Measurements from ENCODE around the gene ELP4.

The ELP4 gene

GRCh38 chr11:31509429-31510345 is at the start of gene ELP4, which contains the start of gene IMMP1L:
TSS of gene ELP4 (plus strand) at chr11:31509767. CDS start at chr11:31509785, 18 bp downstream.
TSS of gene IMMP1L (minus strand) at chr11:31509622. CDS start at chr11:31463276, 46,346 bp downstream.
- Histone ChIP-seq H3K4me2 (peak within 1 kb of the TSS; percentile 96), H3K27me3 (ENCODE audit: insufficient read depth, low read depth) (no peaks in the 10 kb centered on the region), H2AFZ (ENCODE audit: low read depth) (peak within 1 kb of the TSS; percentile 93), H3K79me2 (ENCODE audit: insufficient read depth, low read depth) (peaks cover 29% of the 10 kb centered on the region; the same call in 1 of the 2 replicates), H3K4me3 (IDR thresholded peaks at IDR 0.05; ENCODE audit: insufficient read depth, low read depth, low read length) (peak within 1 kb of the TSS; percentile 63), H4K20me1 (ENCODE audit: insufficient read depth) (no peaks in the 10 kb centered on the region), H3K36me3 (ENCODE audit: insufficient read depth) (no peaks in the 10 kb centered on the region), H3K9ac (peak within 1 kb of the TSS; percentile 89), H3K27ac (peak within 1 kb of the TSS; percentile 72), H3K4me1 (ENCODE audit: low read depth, poor library complexity, severe bottlenecking) (peaks cover 10% of the 10 kb centered on the region)
- TF ChIP-seq, protein P1, sequence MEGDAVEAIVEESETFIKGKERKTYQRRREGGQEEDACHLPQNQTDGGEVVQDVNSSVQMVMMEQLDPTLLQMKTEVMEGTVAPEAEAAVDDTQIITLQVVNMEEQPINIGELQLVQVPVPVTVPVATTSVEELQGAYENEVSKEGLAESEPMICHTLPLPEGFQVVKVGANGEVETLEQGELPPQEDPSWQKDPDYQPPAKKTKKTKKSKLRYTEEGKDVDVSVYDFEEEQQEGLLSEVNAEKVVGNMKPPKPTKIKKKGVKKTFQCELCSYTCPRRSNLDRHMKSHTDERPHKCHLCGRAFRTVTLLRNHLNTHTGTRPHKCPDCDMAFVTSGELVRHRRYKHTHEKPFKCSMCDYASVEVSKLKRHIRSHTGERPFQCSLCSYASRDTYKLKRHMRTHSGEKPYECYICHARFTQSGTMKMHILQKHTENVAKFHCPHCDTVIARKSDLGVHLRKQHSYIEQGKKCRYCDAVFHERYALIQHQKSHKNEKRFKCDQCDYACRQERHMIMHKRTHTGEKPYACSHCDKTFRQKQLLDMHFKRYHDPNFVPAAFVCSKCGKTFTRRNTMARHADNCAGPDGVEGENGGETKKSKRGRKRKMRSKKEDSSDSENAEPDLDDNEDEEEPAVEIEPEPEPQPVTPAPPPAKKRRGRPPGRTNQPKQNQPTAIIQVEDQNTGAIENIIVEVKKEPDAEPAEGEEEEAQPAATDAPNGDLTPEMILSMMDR (conservative IDR thresholded peaks at IDR 0.05; ENCODE audit: low read depth, low read length) = no peak

- H3K4me1 ChIP-seq (ENCODE audit: low read depth, poor library complexity, severe bottlenecking) = no peaks in the 10 kb centered on the region
- no peak overlapping the region for H3K4me2 ChIP-seq
- H4K20me1 ChIP-seq (ENCODE audit: insufficient read depth) = no peaks in the 10 kb centered on the region
- no peak overlapping the region for H3K9ac ChIP-seq
- no peaks in the 10 kb centered on the region for H3K27me3 ChIP-seq (ENCODE audit: insufficient read depth, low read depth)
- TF ChIP-seq, protein P1 (conservative IDR thresholded peaks at IDR 0.05; ENCODE audit: low read depth, low read length) = no peak
- H3K4me3 ChIP-seq (IDR thresholded peaks at IDR 0.05; ENCODE audit: insufficient read depth, low read depth, low read length) = no peak overlapping the region
- no peaks in the 10 kb centered on the region for H3K36me3 ChIP-seq (ENCODE audit: insufficient read depth)
- no peaks in the 10 kb centered on the region for H3K79me2 ChIP-seq (ENCODE audit: insufficient read depth, low read depth)
- no peak overlapping the region for H3K27ac ChIP-seq
- H2AFZ ChIP-seq (ENCODE audit: low read depth) = no peak overlapping the region
Observed at GRCh38 chr11:31464436-31464835, 45.1 kb upstream of the ELP4 start.

DNA sequence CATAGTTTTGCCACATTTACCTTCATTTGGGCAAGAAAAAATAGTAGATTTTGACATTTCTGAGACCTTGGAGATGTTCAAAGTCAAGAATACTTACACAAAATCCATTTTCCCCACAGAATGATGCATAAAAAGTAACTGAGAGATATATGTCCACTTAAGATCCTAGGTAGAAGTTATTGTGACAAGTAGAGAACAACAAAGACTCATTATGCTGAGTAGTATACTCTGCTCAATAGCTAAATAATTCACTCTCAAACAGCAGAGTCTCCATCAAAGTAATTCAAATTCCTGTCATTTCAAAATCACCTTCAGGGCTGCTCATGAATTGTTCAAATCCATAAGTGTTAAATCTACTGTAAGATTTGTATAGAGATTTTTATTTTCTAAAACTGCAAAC is 35.5 kb upstream of the ELP4 start:
- H3K4me2 ChIP-seq = no peak overlapping the region
- no peaks in the 10 kb centered on the region for H3K36me3 ChIP-seq (ENCODE audit: insufficient read depth)
- H3K4me1 ChIP-seq (ENCODE audit: low read depth, poor library complexity, severe bottlenecking) = no peaks in the 10 kb centered on the region
- H3K27me3 ChIP-seq (ENCODE audit: insufficient read depth, low read depth) = no peaks in the 10 kb centered on the region
- H3K4me3 ChIP-seq (IDR thresholded peaks at IDR 0.05; ENCODE audit: insufficient read depth, low read depth, low read length) = no peak overlapping the region
- no peak overlapping the region for H2AFZ ChIP-seq (ENCODE audit: low read depth)
- H4K20me1 ChIP-seq (ENCODE audit: insufficient read depth) = no peaks in the 10 kb centered on the region
- TF ChIP-seq, protein P1 (conservative IDR thresholded peaks at IDR 0.05; ENCODE audit: low read depth, low read length) = no peak
- no peak overlapping the region for H3K9ac ChIP-seq
- H3K27ac ChIP-seq = no peak overlapping the region
- no peaks in the 10 kb centered on the region for H3K79me2 ChIP-seq (ENCODE audit: insufficient read depth, low read depth)

- no peak overlapping the region for H3K4me2 ChIP-seq
- no peak overlapping the region for H3K4me3 ChIP-seq (IDR thresholded peaks at IDR 0.05; ENCODE audit: insufficient read depth, low read depth, low read length)
- H3K36me3 ChIP-seq (ENCODE audit: insufficient read depth) = no peaks in the 10 kb centered on the region
- H3K27me3 ChIP-seq (ENCODE audit: insufficient read depth, low read depth) = no peaks in the 10 kb centered on the region
- no peaks in the 10 kb centered on the region for H4K20me1 ChIP-seq (ENCODE audit: insufficient read depth)
- H3K27ac ChIP-seq = no peak overlapping the region
- no peak overlapping the region for H2AFZ ChIP-seq (ENCODE audit: low read depth)
- H3K79me2 ChIP-seq (ENCODE audit: insufficient read depth, low read depth) = no peaks in the 10 kb centered on the region
- no peaks in the 10 kb centered on the region for H3K4me1 ChIP-seq (ENCODE audit: low read depth, poor library complexity, severe bottlenecking)
- TF ChIP-seq, protein P1 (conservative IDR thresholded peaks at IDR 0.05; ENCODE audit: low read depth, low read length) = no peak
- H3K9ac ChIP-seq = no peak overlapping the region
Observed at GRCh38 chr11:31477528-31478222, 31.9 kb upstream of the ELP4 start.

Data from KMS-11 (cell line).